Fibroblast of skin of right quadriceps (primary cell): ENCODE results near the gene ZBTB22.
A peak's percentile ranks its signal among the peaks of the same experiment; 100 is the strongest.
"Not testable (repeated sequence)": the region's sequence is repeated elsewhere in the genome, so short reads cannot be mapped to it uniquely, and the experiment has no call there.

Source experiments
- DNase-seq: peaks from one replicate; pipeline ENCODE4 v3.0.0-alpha.2; 2013

The ZBTB22 gene

DNA sequence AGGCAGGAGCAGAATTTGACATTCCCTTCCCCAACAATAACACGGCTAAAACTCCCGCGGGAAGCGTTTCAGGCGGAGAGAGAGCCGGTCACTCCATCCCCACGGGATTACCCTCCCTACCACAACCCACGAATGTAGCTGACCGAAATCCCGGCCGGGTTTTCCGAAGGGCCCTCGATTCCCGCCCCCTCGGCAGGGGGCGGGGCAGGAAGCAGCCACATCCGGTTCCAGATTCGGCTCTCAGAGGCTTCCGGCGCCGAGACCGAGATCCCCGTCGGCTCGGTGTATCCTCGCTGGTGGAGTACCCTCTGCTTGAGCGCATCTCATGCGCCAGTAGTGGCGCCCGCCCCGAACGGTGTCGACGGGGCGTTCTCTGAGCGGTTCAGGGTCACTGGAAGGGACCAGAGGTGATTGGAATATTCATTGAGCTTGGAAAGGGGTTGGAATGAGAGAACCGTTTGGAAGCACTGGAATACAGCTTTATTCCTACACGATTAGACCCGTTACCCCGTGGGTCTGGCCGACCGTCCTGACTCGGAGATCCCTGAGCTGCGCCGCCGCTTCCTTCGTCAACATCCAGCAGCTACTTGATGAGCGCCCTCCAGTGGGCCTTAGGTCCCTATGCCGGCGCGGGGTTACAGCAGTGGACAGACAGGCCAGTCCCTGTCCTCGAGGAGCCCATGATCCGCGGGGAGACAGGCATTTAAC is 18.2 kb downstream of the ZBTB22 start:
- DNase-seq, result peak; percentile 92

- peak; percentile 50 for DNase-seq
Measured at GRCh38 chr6:33298773-33299236, 18.7 kb downstream of the ZBTB22 start, which contains the start of gene RGL2. RGL2 (minus strand) TSS chr6:33298942; CDS start chr6:33298610, 332 bp downstream.

- peak; percentile 79 for DNase-seq
Measured at GRCh38 chr6:33297956-33298772, 19.4 kb downstream of the ZBTB22 start.

- no peak for DNase-seq
Measured at GRCh38 chr6:33297406-33297955, 20.1 kb downstream of the ZBTB22 start.

GRCh38 chr6:33296797-33297405 is 20.6 kb downstream of the ZBTB22 start:
- no peak for DNase-seq

- DNase-seq, result no peak
Measured at GRCh38 chr6:33295621-33296369, 21.7 kb downstream of the ZBTB22 start.

GRCh38 chr6:33294086-33294823 is 23.3 kb downstream of the ZBTB22 start:
- no peak for DNase-seq

DNA sequence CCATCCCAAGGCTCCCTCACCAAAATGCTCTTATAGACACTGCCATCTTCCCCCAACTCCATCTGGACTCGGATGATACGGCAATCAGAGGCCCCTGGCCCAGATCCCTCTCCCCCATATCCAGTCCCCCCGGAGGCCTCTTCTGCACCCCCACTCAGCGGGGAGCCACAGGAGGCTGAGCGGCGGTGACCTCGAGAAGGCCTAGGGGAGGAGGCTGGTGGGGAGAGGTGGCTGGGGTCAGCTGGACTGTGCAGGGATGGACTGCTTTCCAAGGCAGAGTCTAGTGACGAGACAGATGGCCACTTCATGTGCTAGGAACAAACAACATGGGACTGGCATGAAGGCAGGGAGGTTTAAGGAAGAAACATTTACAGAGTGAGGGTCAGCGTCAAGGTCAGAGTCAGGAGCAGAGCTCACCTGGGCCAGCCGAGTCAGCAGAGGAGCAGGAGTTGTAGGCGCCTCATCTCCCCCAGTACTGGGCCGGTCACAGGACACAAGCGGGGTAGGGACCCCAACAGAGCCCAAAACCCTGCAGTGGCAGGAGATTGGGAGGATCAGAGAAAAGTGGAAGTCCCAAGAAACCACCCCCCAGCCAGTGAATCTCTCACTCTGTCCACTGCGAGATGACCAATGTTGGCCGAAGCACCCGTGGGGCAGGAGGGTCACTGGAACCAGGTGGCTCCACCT is 24.4 kb downstream of the ZBTB22 start:
- DNase-seq, result no peak

DNA sequence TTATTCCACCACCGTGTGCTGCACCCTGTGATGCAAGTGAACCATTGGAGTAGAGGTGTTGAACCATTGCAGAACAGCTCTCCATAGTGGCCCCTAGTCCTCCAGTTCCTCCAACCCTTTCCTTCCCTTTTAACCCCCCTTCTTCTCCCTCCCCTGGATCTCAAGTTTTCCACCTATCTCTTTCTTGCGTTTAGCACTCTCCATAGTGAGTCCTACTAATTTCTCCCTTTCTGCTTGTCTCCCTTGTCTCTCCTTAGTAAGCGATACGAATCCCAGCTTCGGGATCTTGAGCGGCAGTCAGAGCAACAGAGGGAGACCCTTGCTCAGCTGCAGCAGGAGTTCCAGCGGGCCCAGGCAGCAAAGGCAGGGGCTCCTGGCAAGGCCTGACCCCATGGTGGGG is 27.1 kb downstream of the ZBTB22 start:
- DNase-seq, result no peak

- DNase-seq, result no peak
Measured at GRCh38 chr6:33289784-33290315, 27.7 kb downstream of the ZBTB22 start.

DNA sequence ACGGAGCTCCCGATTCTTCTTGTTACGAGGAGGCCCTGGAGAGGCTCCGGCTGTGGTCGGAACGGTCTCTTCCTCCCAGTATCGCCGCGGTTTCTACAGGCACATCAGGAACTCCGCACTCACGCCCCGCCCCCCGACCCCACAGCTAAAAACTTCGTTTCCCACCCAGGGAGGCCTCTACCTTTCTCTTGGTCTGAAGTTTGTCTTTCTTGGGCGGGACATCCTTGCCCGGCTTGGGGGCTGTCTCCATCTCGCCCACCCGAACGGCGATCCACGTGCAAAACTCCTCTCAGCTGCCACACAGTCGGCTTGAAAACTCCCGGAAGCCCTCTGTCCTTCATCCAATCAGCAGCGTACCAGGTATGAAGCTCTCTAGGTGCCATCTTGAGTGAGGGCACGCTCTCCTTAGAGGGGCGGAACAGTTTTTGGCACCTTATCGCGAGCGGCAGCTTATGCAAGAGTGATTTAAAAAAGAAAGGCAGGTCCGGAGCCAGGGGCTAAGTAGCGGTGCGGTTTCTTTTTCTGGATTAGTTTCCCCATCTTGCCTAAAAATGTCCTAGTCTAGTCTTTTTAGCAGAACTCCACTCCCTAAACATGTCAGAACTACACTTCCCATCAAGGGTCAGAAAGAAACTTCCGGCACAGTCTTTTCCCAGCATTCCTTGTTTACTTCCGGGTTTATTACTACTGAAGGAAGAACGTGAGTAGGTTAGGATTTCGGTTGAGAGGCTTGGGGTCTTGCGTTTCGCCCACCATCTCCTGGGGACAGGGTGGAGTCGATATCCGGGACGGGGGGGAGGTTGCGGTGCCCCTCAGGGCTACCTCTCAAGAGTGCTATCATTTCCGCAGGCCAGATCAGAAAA is 28.4 kb downstream of the ZBTB22 start, which contains the start of the genes PFDN6 and WDR46:
TSS of gene PFDN6 (plus strand) at position 681 of the 863 bp plus-strand sequence. CDS start 256 bp downstream, outside the sequence.
TSS of gene WDR46 (minus strand) at position 319 of the 863 bp plus-strand sequence. CDS start at position 250, 69 bp downstream.
- DNase-seq, result peak; percentile 87

- DNase-seq, result no peak
Measured at GRCh38 chr6:33288141-33288920, 29.2 kb downstream of the ZBTB22 start.

GRCh38 chr6:33286946-33287914 is 30.3 kb downstream of the ZBTB22 start:
- no peak for DNase-seq

GRCh38 chr6:33285214-33285613 is 32.3 kb downstream of the ZBTB22 start:
- DNase-seq, result not testable (repeated sequence)

DNA sequence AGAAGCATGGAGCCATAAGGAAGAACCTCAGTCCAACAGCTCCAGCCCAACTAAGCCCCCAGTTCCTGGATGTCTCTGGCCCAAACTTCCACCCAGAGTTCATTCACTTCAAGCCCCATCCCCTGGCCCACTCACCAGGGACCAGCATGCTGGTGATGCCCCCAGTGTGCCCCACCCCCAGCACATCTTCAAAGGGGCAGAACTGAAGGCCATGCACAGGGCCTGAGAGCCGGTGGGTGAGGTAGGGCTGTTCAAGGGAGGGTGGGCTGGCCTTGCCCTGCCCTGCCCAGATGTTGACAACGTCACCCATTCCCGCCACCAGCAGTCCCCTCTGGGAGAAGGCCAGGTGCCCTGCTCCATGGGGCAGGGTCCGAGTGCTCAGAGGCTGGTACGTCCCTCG is 37.0 kb downstream of the ZBTB22 start:
- no peak for DNase-seq

GRCh38 chr6:33279971-33280511 is 37.5 kb downstream of the ZBTB22 start:
- DNase-seq, result peak; percentile 58

- no peak for DNase-seq
Measured at GRCh38 chr6:33279257-33279695, 38.3 kb downstream of the ZBTB22 start.
